ENCODE data around the gene ADAMTS10.
A peak's percentile ranks its signal among the peaks of the same experiment; 100 is the strongest.
"Not testable (repeated sequence)": the region's sequence is repeated elsewhere in the genome, so short reads cannot be mapped to it uniquely, and the experiment has no call there.

Gene ADAMTS10

GRCh38 chr19:8610041-8610935 is at the start of gene ADAMTS10:
Gene ADAMTS10, minus strand, starts transcription at chr19:8610715. Its CDS starts 5,005 bp downstream, at chr19:8605710.
- peak; percentile 18 for DNase-seq

- no peak for DNase-seq
These were observed 49.4 kb upstream of the ADAMTS10 start for GRCh38 chr19:8659905-8660304.

GRCh38 chr19:8657869-8658268 is 47.4 kb upstream of the ADAMTS10 start:
- no peak for DNase-seq

DNA sequence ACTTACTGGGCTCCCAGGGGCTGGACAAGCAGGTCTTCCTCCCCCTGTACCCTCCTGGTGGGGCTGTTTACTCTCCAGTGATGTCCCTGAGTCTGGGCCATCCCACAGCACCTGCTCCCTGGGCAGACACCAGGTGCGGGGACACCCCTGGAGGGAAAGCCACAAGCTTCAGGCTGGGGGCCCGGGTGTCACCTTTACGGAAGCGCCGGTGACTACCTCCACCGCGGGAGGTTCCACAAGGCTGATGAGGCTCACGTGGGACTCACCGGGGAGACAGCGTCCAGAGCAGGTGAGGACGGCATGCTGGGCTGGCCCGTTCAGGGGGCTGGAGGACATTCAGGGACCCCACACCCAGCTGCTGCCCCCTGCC is 44.8 kb upstream of the ADAMTS10 start:
- no peak for DNase-seq

GRCh38 chr19:8654591-8655339 is 44.2 kb upstream of the ADAMTS10 start:
- peak; percentile 41 for DNase-seq

DNA sequence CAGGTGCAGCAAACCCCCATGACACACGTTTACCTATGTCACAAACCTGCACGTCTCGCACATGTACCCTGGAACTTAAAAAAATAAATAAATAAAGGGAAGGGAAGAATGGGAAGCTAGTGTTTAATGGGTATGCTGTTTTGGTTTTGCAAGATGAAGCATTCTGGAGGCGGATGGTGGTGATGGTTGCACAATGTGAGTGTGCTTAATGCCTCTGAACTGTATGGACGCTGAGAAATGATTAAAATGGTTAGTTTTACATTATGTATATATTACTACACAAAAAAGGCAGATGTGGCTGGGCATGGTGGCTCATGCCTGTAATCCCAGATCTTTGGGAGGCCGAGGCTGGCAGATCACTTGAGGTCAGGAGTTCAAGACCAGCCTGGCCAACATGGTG is 37.7 kb upstream of the ADAMTS10 start:
- DNase-seq = no peak

- DNase-seq = no peak
These were observed 33.5 kb upstream of the ADAMTS10 start for GRCh38 chr19:8643860-8644653.

DNA sequence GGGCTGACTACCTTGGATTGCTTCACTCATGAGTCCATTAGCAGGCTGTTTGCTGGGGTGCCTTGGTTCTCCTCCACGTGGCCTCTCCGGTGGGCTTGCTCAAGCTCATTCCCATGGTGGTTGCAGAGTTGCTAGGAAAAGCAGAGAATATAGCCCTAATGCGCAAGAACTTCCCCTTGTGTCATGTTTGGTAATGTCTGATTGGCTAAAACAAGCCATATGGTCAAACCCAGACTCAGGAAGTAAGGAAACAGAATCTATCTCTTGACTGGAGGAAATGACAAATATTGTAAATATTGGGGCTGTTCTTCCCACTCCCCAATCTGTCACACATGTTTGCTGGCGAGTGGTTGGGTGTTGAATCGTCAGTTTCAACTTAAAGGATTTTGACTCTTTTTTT is 32.0 kb upstream of the ADAMTS10 start:
- no peak for DNase-seq

GRCh38 chr19:8641908-8642547 is 31.5 kb upstream of the ADAMTS10 start:
- DNase-seq = peak; percentile 51

GRCh38 chr19:8641221-8641907 is 30.8 kb upstream of the ADAMTS10 start:
- no peak for DNase-seq

DNA sequence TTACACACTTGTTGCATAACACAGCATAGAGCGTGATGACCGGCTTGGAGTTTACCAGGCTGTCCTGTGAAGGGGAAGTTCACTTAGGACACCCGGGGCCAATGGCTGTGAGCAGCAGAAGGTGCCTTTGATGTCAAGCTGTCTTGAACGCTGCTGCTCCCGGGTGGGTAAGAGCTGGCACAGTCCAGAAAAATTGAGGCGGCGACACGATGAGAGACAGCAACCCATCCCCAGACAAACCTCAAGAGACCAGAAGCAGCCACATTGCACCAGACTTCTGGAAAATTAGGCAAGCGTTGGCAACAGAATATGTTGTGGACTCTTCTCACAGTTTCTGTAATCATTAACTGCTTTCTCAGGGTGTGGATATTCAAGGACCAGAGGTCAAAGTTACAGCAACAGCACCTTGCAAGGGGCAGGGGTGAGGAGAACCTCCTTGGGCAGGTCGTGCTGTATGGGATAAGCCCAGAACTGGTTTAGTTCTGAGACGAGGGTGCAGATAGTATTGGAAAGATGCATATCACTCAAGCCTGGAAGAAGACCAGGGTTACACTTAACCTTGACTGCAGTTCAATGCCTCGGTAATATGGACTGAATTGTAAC is 30.0 kb upstream of the ADAMTS10 start:
- no peak for DNase-seq

GRCh38 chr19:8639821-8640401 is 29.4 kb upstream of the ADAMTS10 start:
- no peak for DNase-seq

- peak; percentile 64 for DNase-seq
These were observed 27.6 kb upstream of the ADAMTS10 start for GRCh38 chr19:8638078-8638619.

- not testable (repeated sequence) for DNase-seq
These were observed 26.6 kb upstream of the ADAMTS10 start for GRCh38 chr19:8637070-8637469.

GRCh38 chr19:8635422-8635821 is 24.9 kb upstream of the ADAMTS10 start:
- DNase-seq = peak; percentile 67

- DNase-seq = peak; percentile 33
These were observed 20.9 kb upstream of the ADAMTS10 start for GRCh38 chr19:8631425-8631819.

- no peak for DNase-seq
These were observed 20.4 kb upstream of the ADAMTS10 start for GRCh38 chr19:8630796-8631424.

GRCh38 chr19:8629996-8630683 is 19.6 kb upstream of the ADAMTS10 start, which contains the start of gene NFILZ:
Gene NFILZ, plus strand, starts transcription at chr19:8630633. Its CDS starts 46,133 bp downstream, at chr19:8676766.
- DNase-seq = no peak

- no peak for DNase-seq
These were observed 18.7 kb upstream of the ADAMTS10 start for GRCh38 chr19:8629184-8629583.

DNA sequence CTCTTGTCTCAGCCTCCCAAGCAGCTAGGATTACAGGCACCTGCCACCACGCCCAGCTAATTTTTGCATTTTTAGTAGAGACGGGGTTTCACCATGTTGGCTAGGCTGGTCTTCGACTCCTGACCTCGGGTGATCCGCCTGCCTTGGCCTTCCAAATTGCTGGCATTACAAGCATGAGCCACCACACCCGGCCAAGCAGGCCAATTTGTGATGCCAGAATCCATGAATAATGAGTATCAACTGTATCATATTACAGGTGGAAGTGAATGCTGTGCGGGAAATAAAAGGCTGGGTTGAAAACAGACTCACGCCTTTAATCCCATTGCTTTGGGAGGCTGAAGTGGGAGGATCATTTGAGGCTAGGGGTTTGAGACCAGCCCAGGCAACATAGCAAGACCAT is 16.3 kb upstream of the ADAMTS10 start:
- no peak for DNase-seq

Data from EL (cell line).